Hepatocyte (in vitro differentiated cells): ENCODE measurements around the gene BTBD8. TPM values are rescaled to one million over a fixed set of nuclear protein-coding genes. Genes with fewer than 3 reads are reported as not detected.

Experiments used
- DNase-seq: peaks from one replicate; pipeline ENCODE4 v3.0.0-alpha.2; 2016; ENCODE audit warnings: low spot score
- H2AFZ ChIP-seq: fragments of 200-600 bp; sonication (generic); 2 replicates; pipeline ENCODE4 v1.6.0; 2016; ENCODE audit warnings: antibody characterized with exemption, mild to moderate bottlenecking
- H3K27ac ChIP-seq: fragments of 200-600 bp; sonication (generic); 2 replicates; pipeline ENCODE4 v1.5.1; 2016; ENCODE audit warnings: mild to moderate bottlenecking
- H3K27me3 ChIP-seq: fragments of 200-600 bp; sonication (generic); 2 replicates; pipeline ENCODE4 v1.6.1; 2016
- H3K36me3 ChIP-seq: fragments of 200-600 bp; sonication (generic); replicated peaks from 2 replicates; pipeline ENCODE4 v1.5.1; 2016; ENCODE audit warnings: low read depth; ENCODE audit not compliant: insufficient read depth
- H3K4me1 ChIP-seq: fragments of 200-600 bp; sonication (generic); 2 replicates; pipeline ENCODE4 v1.5.1; 2016; ENCODE audit warnings: mild to moderate bottlenecking, moderate library complexity; ENCODE audit not compliant: insufficient read depth
- H3K4me2 ChIP-seq: fragments of 200-600 bp; sonication (generic); 2 replicates; pipeline ENCODE4 v1.6.0; 2016
- H3K4me3 ChIP-seq: fragments of 200-600 bp; sonication (generic); 2 replicates; pipeline ENCODE4 v1.5.1; 2016; ENCODE audit warnings: mild to moderate bottlenecking
- H3K79me2 ChIP-seq: fragments of 200-600 bp; sonication (generic); 2 replicates; pipeline ENCODE4 v1.6.0; 2017; ENCODE audit warnings: mild to moderate bottlenecking
- H3K9me2 ChIP-seq: fragments of 200-600 bp; sonication (generic); replicated peaks from 2 replicates; pipeline ENCODE4 v1.6.0; 2017; ENCODE audit warnings: mild to moderate bottlenecking; ENCODE audit not compliant: insufficient read depth
- H3K9me3 ChIP-seq: fragments of 200-600 bp; sonication (generic); 2 replicates; pipeline ENCODE4 v1.5.1; 2016; ENCODE audit warnings: low read depth, mild to moderate bottlenecking
- H4K20me1 ChIP-seq: fragments of 200-600 bp; sonication (generic); 2 replicates; pipeline ENCODE4 v1.6.0; 2016; ENCODE audit warnings: mild to moderate bottlenecking; ENCODE audit not compliant: insufficient read depth, poor library complexity, severe bottlenecking
- EZH2 ChIP-seq: fragments of 200-600 bp; sonication (generic); IDR thresholded peaks from 2 replicates; pipeline ENCODE4 v1.6.1; 2016; ENCODE audit warnings: antibody characterized with exemption, mild to moderate bottlenecking, borderline replicate concordance
- EZH2phosphoT487 ChIP-seq: fragments of 200-600 bp; sonication (generic); IDR thresholded peaks from one replicate; pipeline ENCODE4 v1.6.1; 2018; ENCODE audit warnings: antibody characterized with exemption, mild to moderate bottlenecking, low read depth, moderate library complexity; ENCODE audit not compliant: unreplicated experiment, severe bottlenecking
- WGBS: methylation state at CpG from one replicate; pipeline ENCODE4 v1.1.6; 2016; ENCODE audit warnings: low lambda C conversion rate; ENCODE audit errors: missing lambda C conversion rate; 5-methylcytosine and 5-hydroxymethylcytosine counted together
- polyA plus RNA-seq: library from polyadenylated mRNA; unstranded; fragments of >200 nt; fragmentation: Nextera tagmentation; extraction: Ambion mirVana; gene quantifications from 2 replicates; pipeline ENCODE4 v1.2.1, GENCODE V29; 2016
- total RNA-seq: library from RNA; depleted of rRNA; stranded (reverse); fragments of >200 nt; gene quantifications from 2 replicates; pipeline ENCODE4 v1.2.3, GENCODE V29; 2014
- TF ChIP-seq, protein P1 (sequence below): fragments of 200-600 bp; sonication (generic); IDR thresholded peaks from 2 replicates; pipeline ENCODE4 v1.5.1; 2016; ENCODE audit warnings: antibody characterized with exemption, mild to moderate bottlenecking; ENCODE audit not compliant: poor library complexity

BTBD8 gene
- total and polyA plus RNA-seq, 2 experiments from 2014 or later = 2.4 to 6.0 TPM

GRCh38 chr1:92134331-92134730 lies 54.2 kb downstream of the BTBD8 start:
- TF ChIP-seq EZH2 = no peak
- TF ChIP-seq, protein P1, sequence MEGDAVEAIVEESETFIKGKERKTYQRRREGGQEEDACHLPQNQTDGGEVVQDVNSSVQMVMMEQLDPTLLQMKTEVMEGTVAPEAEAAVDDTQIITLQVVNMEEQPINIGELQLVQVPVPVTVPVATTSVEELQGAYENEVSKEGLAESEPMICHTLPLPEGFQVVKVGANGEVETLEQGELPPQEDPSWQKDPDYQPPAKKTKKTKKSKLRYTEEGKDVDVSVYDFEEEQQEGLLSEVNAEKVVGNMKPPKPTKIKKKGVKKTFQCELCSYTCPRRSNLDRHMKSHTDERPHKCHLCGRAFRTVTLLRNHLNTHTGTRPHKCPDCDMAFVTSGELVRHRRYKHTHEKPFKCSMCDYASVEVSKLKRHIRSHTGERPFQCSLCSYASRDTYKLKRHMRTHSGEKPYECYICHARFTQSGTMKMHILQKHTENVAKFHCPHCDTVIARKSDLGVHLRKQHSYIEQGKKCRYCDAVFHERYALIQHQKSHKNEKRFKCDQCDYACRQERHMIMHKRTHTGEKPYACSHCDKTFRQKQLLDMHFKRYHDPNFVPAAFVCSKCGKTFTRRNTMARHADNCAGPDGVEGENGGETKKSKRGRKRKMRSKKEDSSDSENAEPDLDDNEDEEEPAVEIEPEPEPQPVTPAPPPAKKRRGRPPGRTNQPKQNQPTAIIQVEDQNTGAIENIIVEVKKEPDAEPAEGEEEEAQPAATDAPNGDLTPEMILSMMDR = no peak
- Histone ChIP-seq H3K4me3 (no peak overlapping the region), H3K27ac (no peak overlapping the region), H3K79me2 (no peaks in the 10 kb centered on the region), H3K9me3 (no peaks in the 10 kb centered on the region), H4K20me1 (no peaks in the 10 kb centered on the region), H2AFZ (no peak overlapping the region), H3K27me3 (no peaks in the 10 kb centered on the region), H3K36me3 (no peaks in the 10 kb centered on the region), H3K4me1 (no peaks in the 10 kb centered on the region), H3K4me2 (no peak overlapping the region), H3K9me2 (no peaks in the 10 kb centered on the region)
- DNase-seq = no peak

DNA sequence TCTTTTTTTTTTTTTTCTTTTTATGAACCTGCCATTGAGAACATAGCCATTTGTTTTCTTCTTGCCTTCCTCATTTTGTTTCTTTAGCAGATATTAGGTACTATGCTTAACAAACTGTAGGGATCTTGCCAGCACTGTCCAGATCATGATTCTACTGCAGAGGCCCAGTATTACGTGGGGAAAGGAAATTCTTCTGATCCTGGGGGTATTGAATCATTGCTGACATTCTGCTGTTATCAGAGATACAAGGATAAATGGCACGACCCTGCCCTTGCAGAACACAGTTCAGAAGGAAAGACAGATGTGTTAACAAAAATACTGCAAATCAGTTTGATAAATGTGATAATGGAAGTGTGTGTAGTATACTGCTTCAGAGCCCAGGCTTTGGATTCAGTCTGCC lies 56.2 kb downstream of the BTBD8 start:
- H3K4me1 ChIP-seq = no peaks in the 10 kb centered on the region
- H2AFZ ChIP-seq = no peak overlapping the region
- no peaks in the 10 kb centered on the region for H3K9me2 ChIP-seq
- H3K36me3 ChIP-seq = no peaks in the 10 kb centered on the region
- H3K79me2 ChIP-seq = no peaks in the 10 kb centered on the region
- H3K27me3 ChIP-seq = no peaks in the 10 kb centered on the region
- H4K20me1 ChIP-seq = no peaks in the 10 kb centered on the region
- no peak for TF ChIP-seq EZH2
- TF ChIP-seq, protein P1 = no peak
- no peak for TF ChIP-seq EZH2phosphoT487
- H3K27ac ChIP-seq = no peak overlapping the region
- no peak overlapping the region for H3K4me3 ChIP-seq
- DNase-seq = no peak
- H3K9me3 ChIP-seq = no peaks in the 10 kb centered on the region
- no peak overlapping the region for H3K4me2 ChIP-seq
- WGBS = 68% methylated on average over 2 of the region's 2 CpGs

DNA sequence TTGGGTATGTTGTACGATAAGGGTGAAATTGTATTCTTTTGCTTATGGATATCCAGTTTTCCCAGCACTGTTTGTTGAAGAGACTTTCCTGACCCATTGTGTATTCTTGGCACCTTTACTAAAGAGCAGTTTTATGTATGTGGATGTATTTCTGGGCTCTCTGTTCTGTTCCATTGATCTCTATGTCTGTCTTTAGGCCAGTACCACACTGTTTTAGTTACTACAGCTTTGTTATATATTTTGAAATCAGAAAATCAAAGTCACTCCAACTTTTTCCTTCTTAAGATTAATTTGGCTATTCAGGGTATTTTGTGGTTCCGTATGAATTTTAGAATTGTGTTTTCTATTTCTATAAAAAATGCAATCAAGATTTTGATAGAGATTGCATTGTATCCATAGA lies 74.8 kb downstream of the BTBD8 start:
- Histone ChIP-seq H3K9me2 (no peaks in the 10 kb centered on the region), H3K4me2 (no peak overlapping the region), H3K4me3 (no peak overlapping the region), H3K79me2 (no peaks in the 10 kb centered on the region), H3K36me3 (no peaks in the 10 kb centered on the region), H2AFZ (no peak overlapping the region), H4K20me1 (no peaks in the 10 kb centered on the region), H3K4me1 (no peaks in the 10 kb centered on the region), H3K27ac (no peak overlapping the region), H3K9me3 (no peaks in the 10 kb centered on the region), H3K27me3 (no peaks in the 10 kb centered on the region)
- 96% methylated on average over 2 of the region's 2 CpGs for WGBS
- DNase-seq = no peak
- TF ChIP-seq EZH2phosphoT487 (no peak), EZH2 (no peak)
- TF ChIP-seq, protein P1 = no peak

GRCh38 chr1:92159593-92159992 lies 79.4 kb downstream of the BTBD8 start:
- Histone ChIP-seq H3K4me2 (no peak overlapping the region), H4K20me1 (no peaks in the 10 kb centered on the region), H3K36me3 (no peaks in the 10 kb centered on the region), H3K27ac (no peak overlapping the region), H3K4me1 (no peaks in the 10 kb centered on the region), H3K9me3 (no peaks in the 10 kb centered on the region), H3K27me3 (no peaks in the 10 kb centered on the region), H3K9me2 (no peaks in the 10 kb centered on the region), H3K79me2 (no peaks in the 10 kb centered on the region), H3K4me3 (no peak overlapping the region), H2AFZ (no peak overlapping the region)
- WGBS = 91% methylated on average over 3 of the region's 3 CpGs
- no peak for DNase-seq
- no peak for TF ChIP-seq EZH2phosphoT487
- no peak for TF ChIP-seq EZH2
- TF ChIP-seq, protein P1 = no peak
